Lower leg skin (tissue), 3 donors: ENCODE measurements around the gene SNX1.

Experiments used
- POLR2A ChIP-seq, 2 donors: fragments of 450-650 bp; IDR thresholded peaks; one replicate each; pipeline ENCODE4 v1.6.1; 2016 to 2017; ENCODE audit warnings: antibody characterized with exemption in 2 of 2, mild to moderate bottlenecking in 1 of 2, moderate library complexity in 1 of 2
- TF ChIP-seq, protein P1 (sequence below), 3 donors: fragments of 450-650 bp; IDR thresholded peaks; one replicate each; pipeline ENCODE4 v1.5.1; 2016; ENCODE audit warnings: antibody characterized with exemption in 3 of 3, mild to moderate bottlenecking in 3 of 3, moderate library complexity in 2 of 3

GRCh38 chr15:64149424-64149823, 53.6 kb downstream of the SNX1 start:
- TF ChIP-seq, protein P1, sequence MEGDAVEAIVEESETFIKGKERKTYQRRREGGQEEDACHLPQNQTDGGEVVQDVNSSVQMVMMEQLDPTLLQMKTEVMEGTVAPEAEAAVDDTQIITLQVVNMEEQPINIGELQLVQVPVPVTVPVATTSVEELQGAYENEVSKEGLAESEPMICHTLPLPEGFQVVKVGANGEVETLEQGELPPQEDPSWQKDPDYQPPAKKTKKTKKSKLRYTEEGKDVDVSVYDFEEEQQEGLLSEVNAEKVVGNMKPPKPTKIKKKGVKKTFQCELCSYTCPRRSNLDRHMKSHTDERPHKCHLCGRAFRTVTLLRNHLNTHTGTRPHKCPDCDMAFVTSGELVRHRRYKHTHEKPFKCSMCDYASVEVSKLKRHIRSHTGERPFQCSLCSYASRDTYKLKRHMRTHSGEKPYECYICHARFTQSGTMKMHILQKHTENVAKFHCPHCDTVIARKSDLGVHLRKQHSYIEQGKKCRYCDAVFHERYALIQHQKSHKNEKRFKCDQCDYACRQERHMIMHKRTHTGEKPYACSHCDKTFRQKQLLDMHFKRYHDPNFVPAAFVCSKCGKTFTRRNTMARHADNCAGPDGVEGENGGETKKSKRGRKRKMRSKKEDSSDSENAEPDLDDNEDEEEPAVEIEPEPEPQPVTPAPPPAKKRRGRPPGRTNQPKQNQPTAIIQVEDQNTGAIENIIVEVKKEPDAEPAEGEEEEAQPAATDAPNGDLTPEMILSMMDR (IDR thresholded peaks at IDR 0.05) = no peak
- no peak for TF ChIP-seq POLR2A (IDR thresholded peaks at IDR 0.05)
